GM12891 (cell line): Measurements from ENCODE around the gene SLC26A4.
A peak's percentile ranks its signal among the peaks of the same experiment; 100 is the strongest.

Source experiments
- DNase-seq: peaks from one replicate; pipeline ENCODE4 v3.0.0; 2011; ENCODE audit warnings: low spot score; ENCODE audit not compliant: insufficient read length
- FAIRE-seq: peaks from 2 replicates; lab custom pipeline; 2011; peaks lifted over from hg19 to GRCh38; lab: Jason Lieb, UNC
- PAX5 ChIP-seq: IDR thresholded peaks from 2 replicates; pipeline ENCODE4 v1.6.1; 2011; ENCODE audit warnings: low read length, moderate library complexity, mild to moderate bottlenecking; ENCODE audit not compliant: insufficient read depth, severe bottlenecking
- POLR2A ChIP-seq: IDR thresholded peaks from 2 replicates; pipeline ENCODE4 v1.6.1; 2011; ENCODE audit warnings: low read depth, low read length, control low read depth
- POLR2AphosphoS5 ChIP-seq: IDR thresholded peaks from 2 replicates; pipeline ENCODE4 v1.6.1; 2011; ENCODE audit warnings: low read depth, low read length, control low read depth
- POU2F2 ChIP-seq: IDR thresholded peaks from 2 replicates; pipeline ENCODE4 v1.6.1; 2011; ENCODE audit warnings: low read depth, mild to moderate bottlenecking, control low read depth, low read length, moderate library complexity
- SPI1 ChIP-seq: IDR thresholded peaks from 2 replicates; pipeline ENCODE4 v1.6.1; 2011; ENCODE audit warnings: low read depth, low read length, control low read depth
- TAF1 ChIP-seq: IDR thresholded peaks from 2 replicates; pipeline ENCODE4 v1.6.1; 2011; ENCODE audit warnings: low read depth, low read length, control low read depth

SLC26A4 gene

DNA sequence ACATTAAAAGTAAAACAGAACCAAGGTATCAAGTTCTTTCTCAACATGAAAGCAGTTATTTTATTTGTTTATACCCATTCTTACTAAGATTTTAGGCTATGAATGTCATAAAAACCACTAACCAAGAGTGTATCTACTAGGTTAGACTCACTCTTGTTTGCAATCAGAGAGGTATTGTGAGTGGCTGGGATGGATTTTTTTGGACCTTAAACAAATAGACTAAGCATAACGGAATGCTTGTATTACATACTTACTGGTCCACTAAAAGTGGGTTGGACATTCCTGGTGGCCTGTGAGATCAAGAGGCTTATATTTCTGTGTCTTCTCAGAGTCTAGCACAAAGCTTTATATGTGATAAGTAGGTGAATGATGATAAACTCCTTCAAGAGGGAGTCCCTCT, 50.7 kb downstream of the SLC26A4 start:
- TF ChIP-seq POU2F2 (no peak), POLR2AphosphoS5 (no peak), PAX5 (no peak), TAF1 (no peak), POLR2A (no peak), SPI1 (no peak)
- no peak for DNase-seq
- FAIRE-seq: no peak

DNA sequence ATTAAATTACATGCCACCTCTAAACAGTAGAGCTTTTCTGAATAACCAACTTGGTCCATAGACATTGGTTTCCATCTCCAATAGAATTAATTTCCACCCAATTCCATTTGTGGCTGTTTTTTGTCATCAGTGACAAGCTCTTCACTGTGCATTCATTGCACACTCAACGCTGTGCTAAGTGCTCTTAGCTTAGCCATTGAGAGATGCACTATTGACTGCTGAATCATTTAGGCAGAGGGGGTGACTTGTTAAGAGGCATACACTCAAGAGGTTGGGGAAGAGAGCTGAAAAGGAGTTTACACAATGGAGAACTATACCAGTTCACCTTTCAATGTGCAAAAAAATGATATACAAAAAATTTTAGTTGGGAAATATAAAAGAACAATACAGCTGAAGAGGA, 51.4 kb downstream of the SLC26A4 start:
- TF ChIP-seq PAX5 (no peak), SPI1 (no peak), POLR2AphosphoS5 (no peak), TAF1 (no peak), POLR2A (no peak)
- no peak for DNase-seq
- FAIRE-seq: no peak

DNA sequence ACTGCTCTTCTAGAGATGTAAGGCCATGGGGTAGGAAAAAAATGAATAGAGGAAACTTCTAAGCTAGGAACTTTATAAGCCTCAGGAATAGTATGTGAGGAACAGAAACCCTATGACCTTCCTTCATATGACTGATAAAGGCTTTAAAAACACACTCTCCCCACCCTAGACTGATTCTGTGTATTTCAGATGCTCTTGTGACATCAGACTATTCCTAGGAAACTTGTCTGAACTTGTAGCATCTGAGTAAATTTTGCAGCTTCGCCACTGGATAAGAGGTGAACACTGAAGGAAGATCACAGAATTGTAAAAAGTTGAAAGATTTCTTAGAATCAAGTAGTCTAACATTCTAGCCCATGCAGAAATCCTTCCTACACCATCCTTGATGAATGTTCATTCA, 52.3 kb downstream of the SLC26A4 start:
- FAIRE-seq: no peak
- no peak for DNase-seq
- TF ChIP-seq POU2F2 (no peak), SPI1 (no peak)

DNA sequence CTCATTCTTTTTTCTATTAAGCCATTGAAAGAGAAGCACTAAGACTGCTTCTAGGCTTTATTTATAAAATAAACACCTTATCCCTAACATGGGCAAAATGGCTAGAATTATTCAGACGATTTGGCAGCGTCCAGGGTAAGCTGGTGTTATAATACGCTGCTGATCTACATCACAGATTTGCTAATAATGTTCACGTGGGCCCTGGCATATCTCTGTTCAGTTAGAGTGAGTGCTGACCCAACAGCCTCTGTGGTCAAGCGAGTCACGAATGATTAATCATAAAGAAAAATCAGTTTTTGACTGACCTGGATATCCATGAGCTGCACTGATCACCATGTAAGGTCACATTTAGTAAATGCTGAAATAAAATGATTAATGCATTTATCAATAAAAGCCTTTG, 54.9 kb downstream of the SLC26A4 start:
- no peak for DNase-seq
- TF ChIP-seq SPI1 (no peak), POU2F2 (no peak), POLR2A (no peak), POLR2AphosphoS5 (no peak), TAF1 (no peak), PAX5 (no peak)
- FAIRE-seq: no peak

DNA sequence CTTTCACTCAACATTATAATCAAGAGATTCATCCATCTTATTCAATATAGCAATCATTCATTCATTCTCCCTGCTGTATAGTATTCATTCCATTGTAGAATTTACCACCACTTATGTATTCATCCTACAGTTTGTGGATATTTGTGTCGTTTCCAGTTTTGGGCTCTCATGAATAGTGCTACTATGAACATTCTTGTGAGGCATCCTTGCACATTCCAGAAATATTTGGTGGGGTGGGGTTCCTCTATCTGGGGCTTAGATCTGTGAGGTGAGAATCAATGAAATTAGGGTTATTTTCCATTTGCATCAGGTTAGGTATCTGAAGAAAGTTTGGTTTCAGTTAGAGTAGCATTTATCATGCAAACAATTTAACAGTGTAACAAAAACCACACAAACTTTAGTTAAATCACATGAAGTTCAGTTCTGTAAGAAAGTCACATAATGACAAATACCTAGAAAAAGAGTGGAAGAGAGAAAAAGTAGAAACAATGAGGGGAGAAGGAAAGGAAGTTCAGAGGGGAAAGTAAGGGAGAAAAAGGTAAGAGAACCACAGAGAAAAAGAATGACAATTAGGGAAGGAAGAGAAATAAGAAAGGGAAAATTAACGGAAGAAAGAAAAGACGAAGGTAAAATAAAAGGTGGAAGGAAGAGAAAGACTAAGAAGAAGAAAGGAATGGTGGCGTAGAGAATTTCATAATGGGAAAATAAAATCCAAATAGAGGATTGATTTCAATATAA, 58.0 kb downstream of the SLC26A4 start:
- FAIRE-seq (no peak), DNase-seq (no peak)
- TF ChIP-seq PAX5: no peak
- no peak for TF ChIP-seq POLR2A
- TF ChIP-seq POLR2AphosphoS5: no peak
- no peak for TF ChIP-seq POU2F2
- TF ChIP-seq TAF1: no peak
- TF ChIP-seq SPI1: no peak

DNA sequence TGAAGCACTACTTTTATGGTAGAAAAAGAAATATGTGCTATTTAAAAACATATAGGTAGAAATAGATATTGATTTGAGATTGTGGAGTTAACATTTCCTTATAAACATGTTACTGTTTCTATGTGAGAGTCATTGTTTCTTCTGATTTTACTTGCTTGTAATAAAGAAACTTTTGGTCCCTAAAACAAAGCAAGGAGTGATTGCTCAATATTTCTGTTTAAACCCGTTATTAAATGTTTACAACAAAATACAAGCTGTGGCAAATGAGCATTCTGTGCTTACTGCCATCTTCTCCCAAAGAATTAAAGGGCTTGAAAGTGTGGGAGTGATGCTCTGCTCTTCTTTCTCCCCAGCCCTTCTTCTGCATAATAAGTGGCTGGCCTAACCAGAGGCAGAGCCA, 60.7 kb downstream of the SLC26A4 start:
- FAIRE-seq (no peak), DNase-seq (no peak)
- TF ChIP-seq POLR2AphosphoS5 (no peak), POLR2A (no peak), TAF1 (no peak), SPI1 (no peak), PAX5 (no peak), POU2F2 (no peak)

DNA sequence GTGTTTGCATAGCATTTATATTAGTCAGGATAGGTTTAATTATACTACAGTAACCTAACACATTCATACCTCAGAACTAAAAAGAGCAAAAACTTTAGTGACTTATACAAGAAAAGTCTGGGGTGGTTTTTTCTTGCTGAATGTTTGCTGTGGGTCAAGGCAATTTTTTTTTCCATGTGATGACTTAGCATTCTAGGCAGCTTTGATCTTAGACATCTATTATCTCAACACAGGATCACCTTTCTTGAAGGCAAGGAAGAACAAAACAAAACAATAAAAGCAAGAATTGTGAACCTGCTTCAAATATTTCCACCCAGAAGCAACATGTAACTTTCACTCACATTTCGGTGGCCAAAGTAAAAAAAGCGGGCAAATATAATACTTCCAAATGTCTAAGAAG, 62.6 kb downstream of the SLC26A4 start:
- TF ChIP-seq POLR2A (no peak), POLR2AphosphoS5 (no peak), POU2F2 (no peak)
- FAIRE-seq (no peak), DNase-seq (no peak)

DNA sequence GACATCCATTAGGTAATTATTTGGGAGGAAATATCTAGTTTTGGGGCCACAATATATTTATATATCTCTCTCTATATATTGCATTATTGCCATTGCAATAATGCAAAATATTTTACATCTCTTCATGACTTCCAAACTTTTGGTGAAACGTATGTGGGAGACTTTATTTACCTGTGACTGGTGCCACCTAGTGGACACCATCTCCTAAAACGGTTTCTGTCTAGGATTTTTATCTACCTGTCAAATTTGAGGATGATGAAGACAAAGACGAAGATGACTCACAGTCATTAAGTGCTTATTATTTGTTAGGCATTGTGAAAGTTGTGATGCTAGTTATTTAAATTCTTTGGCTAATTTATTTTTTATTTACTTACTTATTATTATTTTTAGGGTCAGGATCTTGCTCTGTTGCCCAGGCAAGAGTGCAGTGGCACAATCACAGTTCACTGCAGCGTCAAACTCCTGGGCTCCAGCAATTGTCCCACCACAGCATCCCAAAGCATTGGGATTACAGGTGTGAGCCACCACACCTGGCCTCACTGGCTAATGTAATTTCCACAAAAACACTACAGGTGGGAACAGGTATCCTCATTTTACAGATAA, 64.6 kb downstream of the SLC26A4 start:
- peak; percentile 25 for DNase-seq
- TF ChIP-seq POLR2A (no peak), PAX5 (no peak), POU2F2 (no peak), SPI1 (no peak), TAF1 (no peak), POLR2AphosphoS5 (no peak)
- FAIRE-seq: peak; percentile 85

DNA sequence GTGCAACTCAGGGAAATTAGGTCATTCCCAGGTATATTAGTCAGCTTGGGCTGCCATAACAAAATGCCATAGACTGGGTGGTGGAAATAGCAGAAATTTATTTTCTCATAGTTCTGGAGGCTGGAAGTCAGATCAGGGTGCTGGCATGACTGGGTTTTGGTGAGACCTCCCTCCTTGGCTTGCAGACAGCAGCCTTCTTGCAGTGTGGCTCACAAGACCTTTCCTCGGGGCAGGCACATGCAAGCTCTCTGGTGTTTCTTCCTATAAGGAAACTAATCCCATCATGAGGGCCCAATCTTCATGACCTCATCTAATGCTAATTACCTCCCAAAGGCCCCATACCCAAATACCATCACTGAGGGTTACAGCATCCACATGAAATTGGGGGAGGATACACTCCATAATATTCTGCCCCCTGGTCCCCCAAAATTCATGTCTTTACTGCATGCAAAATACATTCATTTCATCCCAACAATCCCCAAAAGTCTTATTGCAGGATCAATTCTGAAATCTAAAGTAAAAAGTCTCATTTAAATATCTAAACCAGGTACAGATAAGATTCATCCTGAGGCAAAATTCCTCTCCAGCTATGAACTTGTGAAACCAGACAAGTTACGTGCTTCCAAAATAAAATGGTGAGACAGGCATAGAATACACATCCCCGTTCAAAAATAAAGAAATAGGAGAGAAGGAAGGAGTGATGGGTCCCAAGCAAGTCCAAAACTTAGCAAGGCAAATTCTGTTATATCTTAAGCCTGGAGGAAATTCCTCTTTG, 65.9 kb downstream of the SLC26A4 start:
- FAIRE-seq (no peak), DNase-seq (no peak)
- no peak for TF ChIP-seq POLR2A
- TF ChIP-seq POLR2AphosphoS5: no peak
- TF ChIP-seq PAX5: no peak
- no peak for TF ChIP-seq SPI1
- no peak for TF ChIP-seq TAF1
- no peak for TF ChIP-seq POU2F2
